NCI-H2107 treated with DMSO at 0.1 percent for 48 hours (cell line): ENCODE data around the gene ARHGAP22.

Experiments
- DNase-seq: peaks from one replicate; lab custom pipeline; 2025; ENCODE audit not compliant: unreplicated experiment; lab: John Stamatoyannopoulos, UW

Gene ARHGAP22

DNA sequence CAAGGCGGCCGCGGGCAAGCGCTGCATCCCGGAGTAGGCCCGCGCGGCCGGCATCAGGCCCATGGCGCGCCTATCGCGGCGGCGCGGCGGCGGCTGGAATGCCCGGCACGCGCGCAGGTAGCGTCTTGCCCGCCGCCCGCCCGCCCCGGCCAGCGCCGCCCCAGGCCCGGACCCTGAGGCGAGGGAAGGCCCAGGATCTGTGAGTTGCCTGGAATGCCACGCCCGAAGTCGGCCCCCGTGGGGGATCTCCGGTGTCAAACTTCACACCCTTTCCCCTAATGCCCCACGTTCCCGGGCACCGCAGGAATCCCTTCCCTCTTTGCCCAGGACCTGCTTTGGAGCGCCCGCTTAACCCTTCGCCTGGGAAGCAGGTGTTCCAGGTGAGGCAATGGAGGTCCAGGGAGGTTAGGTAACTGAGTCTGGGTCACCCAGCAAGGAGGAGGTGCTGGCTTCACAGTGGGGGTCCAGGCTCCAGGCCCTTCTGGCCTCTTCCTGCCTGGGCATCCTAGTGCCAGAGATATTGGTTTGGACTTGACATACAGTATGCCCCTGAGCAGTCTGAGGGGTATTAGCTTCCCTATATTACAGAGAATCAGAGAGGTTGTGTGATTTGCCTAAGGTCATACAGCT is 138.1 kb downstream of the ARHGAP22 start:
- DNase-seq = no peak

DNA sequence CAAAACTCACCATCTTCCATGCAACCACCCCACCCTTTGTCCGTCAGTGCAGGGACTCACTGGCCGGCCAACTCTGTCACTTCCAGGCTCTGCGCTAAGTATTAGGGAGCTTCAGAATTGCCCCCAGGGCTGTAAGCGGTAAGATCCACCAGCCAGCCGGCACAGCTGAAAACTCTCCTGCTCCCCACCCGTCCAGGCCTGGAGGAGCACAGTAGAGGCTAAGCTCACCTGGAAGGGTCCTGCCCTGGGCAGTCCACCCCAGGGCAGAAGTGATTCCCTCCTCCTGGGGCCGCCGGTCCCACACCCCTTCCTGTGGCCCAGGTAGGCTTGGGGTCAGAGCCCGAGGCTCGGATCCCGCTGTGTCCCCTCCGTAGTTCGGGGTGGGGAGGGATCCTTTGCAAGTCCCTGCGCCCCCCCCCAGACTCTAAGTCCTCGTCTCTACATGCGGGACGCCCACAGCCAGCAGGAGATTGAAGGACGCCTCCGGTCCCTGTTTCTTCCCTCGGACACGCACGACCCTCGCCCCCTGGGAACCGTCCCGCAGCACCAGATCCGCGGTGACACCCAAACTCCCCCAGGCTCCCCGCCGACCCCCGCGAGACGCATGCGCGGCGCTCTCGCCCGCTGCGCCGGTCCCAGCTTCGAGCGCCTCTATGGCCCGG is 138.9 kb downstream of the ARHGAP22 start:
- no peak for DNase-seq

GRCh38 chr10:48464871-48465736 is 139.8 kb downstream of the ARHGAP22 start:
- DNase-seq = no peak

DNA sequence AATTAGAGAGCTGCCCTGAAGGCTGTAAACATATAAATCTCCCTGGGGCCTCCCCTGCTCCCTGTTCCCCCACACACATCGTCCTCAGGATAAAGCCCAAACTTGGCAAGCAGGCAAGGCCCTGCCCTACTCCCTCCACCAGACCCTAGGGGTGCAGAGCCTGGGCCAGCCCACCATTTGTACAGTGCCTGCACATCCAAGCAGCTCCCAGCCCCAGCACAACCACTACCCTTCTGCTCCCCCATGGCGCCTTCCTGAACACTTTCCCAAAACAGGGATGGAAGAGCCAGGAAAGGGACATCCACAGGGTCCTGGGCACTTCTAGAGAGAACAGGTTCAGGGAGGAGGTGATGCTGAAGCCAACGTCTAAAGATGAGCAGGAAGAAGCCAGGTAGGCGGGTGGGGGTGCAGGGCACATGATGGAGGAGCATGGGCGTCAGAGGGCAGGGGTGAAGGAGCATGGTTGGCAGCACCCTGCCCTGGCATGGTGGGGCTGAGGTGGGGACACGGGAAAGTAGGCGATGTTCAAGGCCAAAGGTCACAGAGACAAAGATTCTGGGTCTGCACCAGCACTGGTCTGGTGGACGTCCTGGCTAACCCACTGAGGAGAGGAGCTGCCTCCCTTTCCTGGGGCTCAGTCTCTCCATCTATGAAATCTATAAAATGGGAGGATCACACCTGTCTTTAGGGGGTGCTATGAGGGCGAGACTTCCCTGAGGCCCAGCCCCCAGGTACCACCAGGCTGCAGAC is 140.6 kb downstream of the ARHGAP22 start:
- no peak for DNase-seq

GRCh38 chr10:48463318-48464003 is 141.4 kb downstream of the ARHGAP22 start:
- no peak for DNase-seq

GRCh38 chr10:48462482-48463020 is 142.3 kb downstream of the ARHGAP22 start:
- no peak for DNase-seq

GRCh38 chr10:48461623-48462481 is 143.0 kb downstream of the ARHGAP22 start:
- no peak for DNase-seq

- no peak for DNase-seq
These were observed 144.7 kb downstream of the ARHGAP22 start for GRCh38 chr10:48460182-48460581.

DNA sequence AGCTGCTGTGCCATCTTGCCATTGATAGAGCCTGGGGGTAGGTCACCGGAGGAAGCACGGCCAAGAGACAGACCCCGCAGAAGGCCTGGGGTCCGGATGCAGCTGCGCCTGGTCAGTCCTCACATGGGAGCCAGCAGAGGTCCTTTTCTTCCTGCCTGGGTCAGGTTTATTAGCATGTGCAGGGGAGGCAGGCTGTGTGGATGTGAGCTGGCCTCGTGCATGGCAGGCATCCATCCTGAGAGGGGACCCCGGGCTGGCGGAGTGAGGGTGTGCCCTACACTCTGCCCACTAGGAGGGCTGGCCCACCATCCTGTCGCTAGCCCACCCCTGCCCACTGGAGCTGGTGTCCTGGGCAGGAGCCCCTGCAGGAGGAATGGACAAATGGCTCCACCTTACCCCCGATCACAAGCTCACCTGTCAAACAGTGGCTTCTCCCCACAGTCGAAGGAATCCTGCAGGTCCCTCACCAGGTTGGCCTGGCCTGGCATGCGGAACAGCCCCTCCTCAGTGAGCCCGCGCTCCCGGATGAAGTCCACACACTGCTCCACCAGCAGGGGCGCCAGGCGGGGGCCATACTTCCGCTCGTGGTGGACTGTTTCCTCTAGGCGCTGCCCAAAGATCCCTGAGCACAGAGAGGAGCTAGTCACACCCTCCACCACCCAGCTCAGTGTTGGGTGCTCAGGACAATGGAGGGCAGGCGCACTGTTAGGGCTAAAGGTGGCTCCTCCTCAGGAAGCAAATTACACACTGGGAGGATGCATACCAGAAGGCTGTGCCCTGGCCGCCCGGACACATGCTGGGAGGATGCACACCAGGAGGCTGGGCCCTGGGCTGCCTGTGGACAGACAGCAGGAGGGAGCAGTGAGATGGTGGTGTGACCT is 145.4 kb downstream of the ARHGAP22 start:
- DNase-seq = no peak

DNA sequence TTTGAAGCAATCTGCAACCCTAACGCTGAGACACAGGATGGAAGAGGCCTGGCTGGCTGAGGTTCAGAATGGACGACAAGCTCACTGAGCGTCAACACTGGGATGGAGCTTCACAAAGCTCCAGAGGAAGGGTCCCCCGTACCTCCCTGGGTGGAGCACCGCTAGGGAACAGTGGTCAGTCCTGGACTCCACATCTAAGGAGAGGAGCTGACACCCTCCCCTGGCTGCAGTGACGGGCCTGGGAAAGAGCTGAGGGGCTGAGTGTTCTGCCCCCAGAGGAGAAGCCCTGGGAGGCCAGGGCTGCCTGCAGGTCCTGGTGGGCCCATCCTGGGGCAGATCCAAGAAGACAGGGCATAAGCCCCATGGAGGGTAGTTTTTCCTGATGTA is 146.2 kb downstream of the ARHGAP22 start:
- no peak for DNase-seq

- DNase-seq = no peak
These were observed 146.8 kb downstream of the ARHGAP22 start for GRCh38 chr10:48457949-48458661.

DNA sequence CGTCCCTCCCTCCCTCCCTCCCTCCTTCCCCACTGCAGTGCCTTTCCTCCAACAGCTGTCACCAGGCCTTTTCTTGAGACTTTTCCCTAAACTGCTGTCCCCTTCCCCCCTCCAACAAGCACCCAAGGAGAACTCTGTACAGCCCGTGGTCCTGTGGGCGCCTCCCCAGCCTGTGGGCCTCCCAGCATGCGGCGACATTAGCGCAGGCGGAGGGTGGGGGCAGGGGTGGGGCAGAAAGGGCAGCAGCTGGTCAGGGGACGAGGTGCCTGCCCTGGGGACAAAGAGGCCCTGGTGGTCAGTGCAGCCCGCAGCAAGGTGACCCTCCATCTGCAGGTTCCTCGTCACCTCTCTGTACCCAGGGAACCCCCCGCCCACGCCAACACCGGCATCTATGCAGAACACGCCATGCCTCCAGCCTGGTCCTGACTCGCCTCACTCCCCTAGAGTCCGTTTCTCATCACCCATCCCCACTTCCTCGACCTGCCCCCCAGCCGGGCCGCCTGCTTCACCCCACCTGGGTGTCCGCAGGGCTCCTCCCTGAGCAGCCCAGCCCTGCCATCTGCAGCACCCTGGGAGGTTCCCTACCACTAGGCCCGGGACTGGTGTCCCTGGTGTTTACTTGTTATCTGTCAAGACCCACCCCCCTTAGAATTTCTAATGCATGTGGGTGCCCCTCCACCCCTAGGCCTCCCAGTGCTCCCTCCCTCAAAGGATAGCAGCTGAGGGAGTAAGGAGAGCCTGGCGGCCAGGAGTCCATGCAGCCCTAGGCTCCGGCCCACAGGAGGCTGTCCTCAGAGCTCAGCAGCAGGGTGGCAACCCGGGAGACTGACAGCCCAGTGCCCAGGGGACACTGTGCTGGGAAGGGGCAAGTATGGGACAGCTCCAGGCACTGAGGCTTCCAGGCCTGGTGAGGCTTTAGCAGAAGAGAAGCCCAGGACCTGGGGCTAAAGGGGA is 147.8 kb downstream of the ARHGAP22 start:
- DNase-seq = no peak

DNA sequence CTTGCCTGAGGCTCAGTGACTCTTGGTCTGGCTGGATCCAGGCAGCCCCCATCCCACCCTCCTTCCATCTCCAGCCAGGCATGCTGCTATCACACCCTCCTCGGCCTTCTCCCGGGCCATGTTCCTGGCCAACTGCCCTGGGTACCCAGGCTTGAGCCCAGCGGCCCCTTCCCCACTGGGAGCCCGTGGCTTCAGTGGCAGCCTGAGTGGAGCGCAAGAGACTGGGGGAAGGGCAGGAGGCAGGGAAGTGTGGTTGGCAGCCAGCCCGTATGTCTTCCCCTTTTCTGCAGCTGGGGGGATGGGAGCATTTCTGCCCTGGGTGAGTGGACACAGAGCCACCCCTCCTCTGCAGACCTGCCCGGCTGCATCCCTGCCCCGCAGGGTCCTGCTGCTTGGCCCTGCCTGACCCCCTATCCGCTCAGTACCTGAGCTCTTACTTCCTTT is 148.5 kb downstream of the ARHGAP22 start:
- DNase-seq = no peak

- no peak for DNase-seq
These were observed 149.3 kb downstream of the ARHGAP22 start for GRCh38 chr10:48455392-48456151.

GRCh38 chr10:48455055-48455391 is 149.8 kb downstream of the ARHGAP22 start:
- DNase-seq = no peak
